Measurements from ENCODE around the gene BNIP1.

The BNIP1 gene

GRCh38 chr5:173144200-173145176 is at the start of gene BNIP1:
TSS of gene BNIP1 (plus strand) at chr5:173144531. CDS start at chr5:173144546, 15 bp downstream.
- no peak for TF ChIP-seq TCF4 (CRISPR knock-in tag; IDR thresholded peaks at IDR 0.05; ENCODE audit: borderline replicate concordance)
- TF ChIP-seq TSHZ2 (CRISPR knock-in tag; IDR thresholded peaks at IDR 0.05), result 0 out of 2 replicates have a peak, but pooled peaks have one; percentile 29
- TF ChIP-seq ZNF565 (CRISPR knock-in tag; conservative IDR thresholded peaks at IDR 0.05; ENCODE audit: low read depth), result no peak
- TF ChIP-seq ZFP30 (CRISPR knock-in tag; IDR thresholded peaks at IDR 0.05), result no peak
- TF ChIP-seq POU6F1 (CRISPR knock-in tag; IDR thresholded peaks at IDR 0.05; ENCODE audit: borderline replicate concordance, low read depth), result peak; percentile 87; the same call in 1 of the 2 replicates
- TF ChIP-seq ZC3H10 (CRISPR knock-in tag; IDR thresholded peaks at IDR 0.05), result no peak
- no peak for TF ChIP-seq ZNF8 (CRISPR knock-in tag; IDR thresholded peaks at IDR 0.05)
- ATAC-seq, result peak; percentile 94

GRCh38 chr5:173098787-173099186 is 45.5 kb upstream of the BNIP1 start:
- TF ChIP-seq ESRRG (CRISPR knock-in tag; IDR thresholded peaks at IDR 0.05), result no peak
- TF ChIP-seq CSDC2 (CRISPR knock-in tag; IDR thresholded peaks at IDR 0.05), result no peak
- no peak for TF ChIP-seq ZFP3 (CRISPR knock-in tag; IDR thresholded peaks at IDR 0.05)
- TF ChIP-seq BACH2 (CRISPR knock-in tag; IDR thresholded peaks at IDR 0.05; ENCODE audit: borderline replicate concordance), result no peak
- no peak for TF ChIP-seq CREB5 (CRISPR knock-in tag; IDR thresholded peaks at IDR 0.05; ENCODE audit: low read depth)
- TF ChIP-seq ISL1 (CRISPR knock-in tag; IDR thresholded peaks at IDR 0.05), result no peak
- no peak for TF ChIP-seq ZC3H10 (CRISPR knock-in tag; IDR thresholded peaks at IDR 0.05)
- no peak for TF ChIP-seq OSR1 (CRISPR knock-in tag; IDR thresholded peaks at IDR 0.05)
- no peak for TF ChIP-seq TSHZ2 (CRISPR knock-in tag; IDR thresholded peaks at IDR 0.05)
- no peak for TF ChIP-seq ARNTL (CRISPR knock-in tag; IDR thresholded peaks at IDR 0.05; ENCODE audit: borderline replicate concordance, low read depth)
- no peak for TF ChIP-seq ZNF565 (CRISPR knock-in tag; conservative IDR thresholded peaks at IDR 0.05; ENCODE audit: low read depth)
- no peak for TF ChIP-seq ZNF70 (CRISPR knock-in tag; IDR thresholded peaks at IDR 0.05)
- TF ChIP-seq PATZ1 (CRISPR knock-in tag; IDR thresholded peaks at IDR 0.05; ENCODE audit: borderline replicate concordance), result no peak
- TF ChIP-seq TOX (CRISPR knock-in tag; IDR thresholded peaks at IDR 0.05; ENCODE audit: borderline replicate concordance), result no peak
- ATAC-seq, result no peak
